ENCODE results near the gene NEAT1.

NEAT1 gene

DNA sequence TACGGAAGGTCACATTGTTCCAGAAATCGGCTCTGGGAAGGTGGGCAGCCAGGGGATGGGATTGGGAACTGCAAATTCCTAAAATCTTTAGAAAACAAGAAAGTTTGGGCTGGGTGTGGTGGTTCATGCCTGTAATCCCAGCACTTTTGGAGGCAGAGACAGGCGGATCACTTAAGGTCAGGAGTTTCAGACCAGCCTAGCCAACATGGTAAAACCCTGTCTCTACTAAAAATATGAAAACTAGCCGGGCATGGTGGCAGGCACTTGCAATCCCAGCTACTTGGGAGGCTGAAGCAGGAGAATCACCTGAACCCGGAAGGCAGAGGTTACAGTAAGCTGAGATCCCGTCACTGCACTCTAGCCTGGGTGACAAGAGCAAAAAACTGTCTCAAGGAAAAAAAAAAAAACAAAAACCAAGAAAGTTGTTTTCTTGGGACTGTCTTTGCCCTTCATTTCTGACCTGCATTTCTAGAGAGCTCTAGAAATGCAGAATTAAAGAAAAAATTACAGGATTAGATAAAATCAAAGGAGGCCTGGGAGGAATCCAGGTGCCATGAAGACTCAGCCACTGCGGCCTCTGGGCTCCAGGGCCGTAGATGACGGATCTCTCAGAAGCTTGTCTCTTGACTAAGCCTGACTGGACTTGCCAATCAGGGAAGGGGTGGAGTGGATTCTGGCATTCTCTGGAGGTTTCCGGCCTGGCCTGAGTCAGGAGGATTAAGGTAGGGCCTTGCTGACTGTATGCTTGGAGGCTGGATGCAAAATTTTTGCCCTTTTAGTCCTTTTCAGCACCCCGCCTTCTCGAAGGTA lies 71.0 kb downstream of the NEAT1 start:
- Mint-ChIP-seq H3K9me3 (no peaks in the 10 kb centered on the region), H3K27ac (peak overlapping the region; percentile 20), H3K36me3 (peaks cover 2% of the 10 kb centered on the region), H3K4me3 (no peak overlapping the region), H3K27me3 (peaks cover 4% of the 10 kb centered on the region), H3K4me1 (peaks cover 59% of the 10 kb centered on the region)
- CTCF ChIA-PET = interaction anchor here (0.9 to 2.1 kb wide), 9 partner anchors 15 to 112 kb away, joined by 3 to 10 read pairs (median 4); no protein-coding TSS in a partner anchor
- DNase-seq = no peak

Data from activated naive CD4-positive, alpha-beta T cell treated with anti-CD3 and anti-CD28 coated beads, Interleukin-2, amount 10 ng/mL, durations not matched to agents 7 days and 5 days (primary cell).